GM21515 (cell line): ENCODE results near the gene ATP1A4.

Experiments
- ATAC-seq: cut with Tn5 transposase; IDR thresholded peaks from one replicate; pipeline ENCODE4 v1.9.1; 2021; ENCODE audit not compliant: unreplicated experiment

ATP1A4 gene

DNA sequence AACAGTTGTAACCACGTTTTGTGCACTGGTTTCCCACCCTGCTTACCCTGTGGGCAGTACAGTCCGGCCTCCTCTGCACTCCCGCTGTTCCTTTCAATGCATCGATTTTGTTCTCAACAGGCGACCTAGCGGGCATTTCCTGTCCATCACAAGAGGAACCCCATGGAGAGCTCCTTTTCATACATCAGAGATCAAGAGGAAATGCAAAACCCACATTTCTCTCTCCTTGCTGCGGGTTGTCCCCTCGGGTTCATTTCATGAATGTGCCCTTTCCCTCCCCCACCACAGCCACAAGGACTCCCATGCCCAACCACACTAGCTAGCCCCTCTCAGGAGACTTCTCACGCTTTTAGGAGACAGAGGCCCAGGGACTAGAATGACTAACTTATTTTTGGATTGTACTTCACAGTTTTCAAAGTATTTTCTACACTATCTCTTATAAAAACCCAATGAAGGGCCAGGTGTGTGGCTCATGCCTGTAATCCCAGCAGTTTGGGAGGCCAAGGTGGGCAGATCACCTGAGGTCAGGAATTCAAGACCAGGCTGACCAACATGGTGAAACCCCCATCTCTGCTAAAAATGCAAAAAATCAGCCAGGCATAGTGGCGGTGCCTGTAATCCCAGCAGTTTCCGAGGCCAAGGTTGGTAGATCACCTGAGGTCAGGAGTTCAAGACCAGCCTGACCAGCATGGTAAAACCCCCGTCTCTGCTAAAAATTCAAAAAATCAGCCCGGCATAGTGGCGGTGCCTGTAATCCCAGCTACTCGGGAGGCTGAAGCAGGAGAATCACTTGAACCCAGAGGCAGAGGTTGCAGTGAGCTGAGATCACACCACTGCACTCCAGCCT is 18.4 kb downstream of the ATP1A4 start:
- no peak for ATAC-seq

DNA sequence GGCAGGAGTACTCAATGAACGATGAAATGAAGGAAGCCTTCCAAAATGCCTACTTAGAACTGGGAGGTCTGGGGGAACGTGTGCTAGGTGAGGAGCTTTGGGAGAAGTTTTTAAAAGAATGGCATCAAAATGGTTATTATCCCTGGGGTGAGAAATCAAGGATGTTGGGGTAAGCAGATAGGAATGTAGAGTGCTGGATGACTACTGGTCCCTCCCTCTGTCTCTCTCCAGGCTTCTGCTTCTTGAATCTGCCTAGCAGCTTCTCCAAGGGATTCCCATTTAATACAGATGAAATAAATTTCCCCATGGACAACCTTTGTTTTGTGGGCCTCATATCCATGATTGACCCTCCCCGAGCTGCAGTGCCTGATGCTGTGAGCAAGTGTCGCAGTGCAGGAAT is 20.0 kb downstream of the ATP1A4 start:
- ATAC-seq = no peak

DNA sequence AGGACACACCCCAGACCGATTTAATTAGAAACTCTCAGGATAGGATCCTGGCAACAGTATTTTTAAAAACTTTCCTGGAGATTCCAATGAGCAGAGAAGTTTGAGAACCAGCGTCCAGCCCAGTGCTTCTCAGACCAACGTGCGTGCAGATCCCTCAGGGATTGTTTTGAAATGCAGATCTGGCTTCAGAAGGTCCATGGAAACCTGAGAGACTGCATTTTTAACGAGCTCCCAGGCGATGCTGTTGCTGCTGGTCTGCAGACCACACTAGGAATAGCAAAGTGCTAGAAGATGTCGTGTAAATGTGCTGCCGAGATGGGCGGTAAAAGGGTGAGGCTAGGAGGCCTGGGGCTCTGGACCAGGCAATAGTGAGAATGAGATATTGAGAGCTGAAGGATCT is 20.6 kb downstream of the ATP1A4 start:
- no peak for ATAC-seq

DNA sequence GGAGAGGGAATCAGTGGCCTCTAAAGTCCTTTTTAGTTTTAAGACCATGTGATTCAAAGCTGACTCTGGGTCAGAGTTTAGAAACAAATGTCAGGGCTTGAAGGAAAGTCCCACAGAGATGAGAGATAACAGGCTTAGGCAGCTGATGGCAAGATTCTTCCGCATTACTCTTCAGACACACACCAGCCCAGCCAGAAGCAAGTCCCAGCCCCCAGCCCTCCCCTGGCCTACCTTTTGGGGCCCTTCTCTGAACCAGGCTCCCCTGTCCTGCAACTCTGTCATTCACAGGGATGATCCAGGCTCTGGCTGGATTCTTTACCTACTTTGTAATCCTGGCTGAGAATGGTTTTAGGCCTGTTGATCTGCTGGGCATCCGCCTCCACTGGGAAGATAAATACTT is 25.8 kb downstream of the ATP1A4 start:
- no peak for ATAC-seq

DNA sequence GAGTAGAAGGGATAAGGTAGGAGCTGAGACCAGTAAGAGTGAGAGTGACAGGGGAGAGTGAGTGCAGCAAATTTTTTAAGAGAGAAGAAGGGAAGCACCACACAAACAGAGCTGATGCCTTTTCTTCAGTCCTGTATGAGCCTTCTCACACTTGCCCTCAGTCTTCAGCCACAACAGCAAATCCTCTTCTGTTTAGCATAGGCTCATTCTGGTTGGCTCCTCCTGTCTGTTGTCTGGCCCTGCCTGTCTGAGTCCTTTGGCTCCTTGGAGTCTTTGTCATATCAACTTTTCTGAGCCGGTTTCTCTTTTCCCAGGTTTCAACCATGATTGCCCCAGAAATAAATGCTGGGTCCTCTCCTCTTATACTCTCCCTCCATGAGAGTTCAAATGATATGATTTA is 26.3 kb downstream of the ATP1A4 start:
- ATAC-seq = no peak

DNA sequence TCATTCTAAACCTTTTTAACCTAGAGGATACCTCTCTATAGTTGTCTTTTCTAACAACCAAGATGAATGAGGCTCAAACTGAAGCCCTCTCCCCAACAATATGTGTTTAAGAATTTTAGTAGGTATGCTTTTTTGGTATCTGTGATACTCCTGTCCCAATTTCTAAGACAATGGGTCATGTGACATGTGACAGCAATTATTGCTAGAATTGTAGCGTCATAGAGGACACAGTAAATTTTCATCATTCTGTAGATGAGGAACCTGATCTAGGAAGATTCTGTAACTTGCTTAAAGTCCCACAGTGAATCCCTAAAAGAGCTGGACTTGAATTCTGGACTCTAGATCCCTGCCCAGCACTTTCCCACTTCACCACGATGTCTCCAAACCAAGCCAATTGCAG is 27.3 kb downstream of the ATP1A4 start:
- no peak for ATAC-seq

DNA sequence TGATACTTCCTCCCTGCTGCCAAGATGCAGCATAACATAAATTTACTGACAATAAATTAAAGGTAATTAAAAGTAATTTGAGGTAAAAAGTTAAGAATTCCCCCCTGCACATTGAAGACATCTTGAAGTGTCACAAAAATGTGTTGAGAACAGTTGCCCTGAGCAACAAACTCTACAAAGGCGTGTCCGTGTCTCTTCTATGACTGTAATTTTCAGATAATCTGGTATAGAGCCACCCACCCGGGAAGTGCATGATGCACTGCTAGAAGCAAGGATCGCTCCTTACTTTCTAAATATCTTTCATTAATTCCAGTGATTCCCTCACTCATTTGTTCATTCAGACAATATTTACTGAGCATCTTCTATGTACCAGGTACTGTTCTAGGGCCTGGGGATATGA is 27.9 kb downstream of the ATP1A4 start:
- ATAC-seq = no peak

DNA sequence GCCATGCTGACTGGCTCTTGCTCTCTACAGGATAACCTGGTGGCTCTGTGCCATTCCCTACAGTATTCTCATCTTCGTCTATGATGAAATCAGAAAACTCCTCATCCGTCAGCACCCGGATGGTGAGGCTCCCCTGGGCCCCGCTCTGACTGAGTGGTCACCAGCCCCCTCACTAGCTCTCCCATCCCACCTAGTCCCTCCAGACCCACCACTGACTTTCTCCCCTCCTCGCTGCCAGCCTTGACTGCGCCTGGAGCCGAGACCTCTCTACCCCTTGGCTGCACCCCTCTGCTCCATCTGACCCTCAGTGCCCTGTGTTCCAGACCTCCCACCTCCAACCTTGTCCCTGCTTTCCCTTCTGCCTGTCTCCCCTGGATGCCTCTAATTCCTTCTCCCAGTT is 34.8 kb downstream of the ATP1A4 start:
- no peak for ATAC-seq

DNA sequence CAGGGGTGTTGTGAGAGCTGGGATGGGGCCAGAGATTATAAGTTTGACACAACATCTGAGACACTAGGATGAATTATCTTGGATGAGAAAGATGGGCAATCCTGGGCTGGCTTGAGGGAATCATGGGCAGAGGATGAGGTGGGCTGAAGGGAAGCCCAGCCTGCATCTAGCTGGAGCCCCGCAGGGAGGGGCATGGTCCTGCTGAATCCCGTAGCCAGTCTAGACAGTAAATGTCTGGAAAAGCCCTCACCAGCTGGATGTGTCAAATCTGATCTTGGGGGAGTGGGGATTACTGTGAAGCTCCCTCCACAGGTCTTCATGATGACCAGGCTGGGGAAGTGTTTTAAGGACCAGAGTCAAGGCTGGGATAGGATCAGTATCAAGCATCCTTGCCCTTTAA is 35.3 kb downstream of the ATP1A4 start:
- ATAC-seq = no peak

DNA sequence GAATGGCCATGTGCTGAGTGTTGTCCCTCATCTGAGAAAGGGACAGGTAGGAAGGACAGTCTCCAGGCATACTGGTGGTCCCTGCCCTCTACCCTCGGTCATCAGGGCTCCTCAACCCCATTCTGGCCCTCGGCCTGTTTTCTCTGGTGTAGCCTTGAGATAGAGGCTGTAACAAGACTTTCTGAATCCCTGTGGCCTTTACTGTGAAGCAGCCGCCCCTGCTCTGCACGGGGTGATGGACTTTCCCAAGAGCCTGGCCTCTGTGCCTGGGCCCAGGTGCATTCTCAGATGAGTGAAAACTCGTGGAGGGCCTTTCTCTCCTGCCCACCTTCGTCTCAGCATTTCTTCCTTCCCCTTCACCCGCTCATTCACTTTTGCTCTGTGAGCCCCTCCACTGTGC is 36.0 kb downstream of the ATP1A4 start:
- ATAC-seq = no peak

DNA sequence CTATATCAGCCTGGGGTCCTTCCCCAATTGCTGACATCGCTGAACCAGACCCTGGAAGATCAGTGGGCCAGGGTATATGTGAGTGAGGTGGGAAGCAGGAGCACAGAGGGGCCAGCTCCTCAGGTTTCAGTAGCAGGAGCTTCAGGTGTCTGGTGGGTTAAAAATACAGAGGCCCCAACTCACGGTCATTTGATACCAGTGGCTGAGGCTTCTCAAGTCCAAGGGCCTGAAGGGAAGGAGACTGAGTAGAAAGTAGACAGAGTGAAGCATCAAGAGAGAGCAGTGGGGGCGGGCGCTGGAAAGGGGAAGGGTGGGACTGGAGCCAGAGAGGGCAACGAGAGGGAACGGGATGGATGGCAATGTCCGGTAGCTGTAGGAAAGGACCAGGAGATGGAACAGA is 36.9 kb downstream of the ATP1A4 start:
- no peak for ATAC-seq

DNA sequence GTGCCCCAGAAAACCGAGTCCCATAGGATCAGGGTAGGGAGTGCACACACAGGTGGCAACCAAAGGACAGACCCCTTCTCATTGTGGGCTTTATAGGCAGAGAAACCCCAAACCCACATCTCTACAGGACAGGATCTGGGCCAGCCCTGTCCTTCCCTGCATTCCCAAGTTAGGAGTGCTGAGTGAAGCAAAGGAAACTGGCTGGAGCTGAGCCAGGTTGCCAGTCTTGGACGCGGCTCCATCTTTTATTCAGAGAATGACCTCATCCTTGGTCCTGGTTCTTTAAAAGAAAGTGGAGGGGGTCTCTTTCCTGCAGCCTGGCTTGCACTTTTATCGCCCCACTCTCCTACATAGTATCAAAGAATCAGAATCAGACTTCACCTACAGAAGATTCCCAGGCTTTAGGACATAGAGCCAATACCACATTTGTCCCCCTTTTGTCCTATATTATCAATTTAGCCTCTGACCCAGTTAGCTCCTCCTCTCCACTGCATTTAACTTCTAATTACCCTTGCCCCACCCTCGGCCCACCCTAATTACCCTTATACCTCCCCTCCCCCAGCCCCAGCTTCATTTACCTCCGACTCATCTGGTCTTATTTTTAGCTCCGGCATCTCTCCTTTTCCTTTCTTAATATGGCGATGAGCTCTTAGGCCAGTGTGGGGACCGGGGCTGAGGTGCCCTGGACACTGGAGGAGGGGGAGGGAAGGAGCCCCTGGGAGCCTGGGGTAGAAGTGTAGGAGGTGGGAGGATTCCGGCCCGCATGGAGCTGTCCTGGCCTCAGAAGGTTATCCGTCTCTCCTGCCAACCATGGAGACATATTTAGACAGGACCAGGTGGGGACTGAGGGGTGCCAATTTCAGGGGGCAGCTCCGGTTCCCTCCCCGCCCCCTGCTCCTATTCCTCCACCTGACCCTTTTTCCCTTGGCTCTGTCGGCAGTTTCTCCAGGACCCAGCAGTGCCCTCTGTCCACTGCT is 38.5 kb downstream of the ATP1A4 start, which contains the start of gene CASQ1:
TSS of gene CASQ1 (plus strand) at position 927 of the 977 bp plus-strand sequence. CDS start 177 bp downstream, outside the sequence.
- ATAC-seq = no peak

DNA sequence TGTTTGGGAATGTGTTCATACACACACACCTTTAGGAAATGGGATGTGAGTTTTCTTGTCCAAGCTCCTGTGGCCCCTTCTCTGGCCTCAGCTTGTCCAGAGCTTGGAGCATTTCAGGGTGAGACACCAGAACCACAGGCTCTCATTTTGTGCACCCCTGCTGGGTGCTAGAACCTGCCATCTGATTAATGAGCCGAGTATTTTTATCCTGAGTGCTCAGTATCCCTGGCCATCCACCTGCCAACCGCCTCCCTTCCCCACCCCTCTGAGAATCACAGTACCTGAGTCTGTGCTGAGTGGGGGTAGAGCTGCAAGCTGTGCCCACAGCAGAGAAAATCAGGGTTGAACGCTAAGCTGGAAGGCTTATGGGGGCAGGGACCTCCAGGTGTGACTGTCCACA is 40.4 kb downstream of the ATP1A4 start:
- no peak for ATAC-seq

DNA sequence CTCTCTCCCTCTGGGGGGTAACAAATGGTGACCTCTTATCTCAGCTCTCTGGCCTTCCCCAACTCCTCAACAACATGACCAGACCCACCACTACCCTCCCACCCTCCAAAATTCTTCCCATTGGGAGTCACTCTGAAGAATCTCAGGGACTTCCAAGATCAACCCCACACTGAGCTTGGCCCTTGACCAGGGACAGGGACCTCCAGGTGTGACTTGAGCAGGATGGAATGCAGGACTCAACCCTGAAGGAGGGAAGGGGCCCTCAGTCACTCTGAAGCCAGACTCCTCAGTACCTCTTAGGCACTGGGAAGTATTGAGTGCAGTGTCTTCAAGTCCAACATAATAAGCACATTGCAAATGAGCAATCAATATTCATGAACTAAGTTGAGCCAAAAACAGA is 40.8 kb downstream of the ATP1A4 start:
- ATAC-seq = no peak

DNA sequence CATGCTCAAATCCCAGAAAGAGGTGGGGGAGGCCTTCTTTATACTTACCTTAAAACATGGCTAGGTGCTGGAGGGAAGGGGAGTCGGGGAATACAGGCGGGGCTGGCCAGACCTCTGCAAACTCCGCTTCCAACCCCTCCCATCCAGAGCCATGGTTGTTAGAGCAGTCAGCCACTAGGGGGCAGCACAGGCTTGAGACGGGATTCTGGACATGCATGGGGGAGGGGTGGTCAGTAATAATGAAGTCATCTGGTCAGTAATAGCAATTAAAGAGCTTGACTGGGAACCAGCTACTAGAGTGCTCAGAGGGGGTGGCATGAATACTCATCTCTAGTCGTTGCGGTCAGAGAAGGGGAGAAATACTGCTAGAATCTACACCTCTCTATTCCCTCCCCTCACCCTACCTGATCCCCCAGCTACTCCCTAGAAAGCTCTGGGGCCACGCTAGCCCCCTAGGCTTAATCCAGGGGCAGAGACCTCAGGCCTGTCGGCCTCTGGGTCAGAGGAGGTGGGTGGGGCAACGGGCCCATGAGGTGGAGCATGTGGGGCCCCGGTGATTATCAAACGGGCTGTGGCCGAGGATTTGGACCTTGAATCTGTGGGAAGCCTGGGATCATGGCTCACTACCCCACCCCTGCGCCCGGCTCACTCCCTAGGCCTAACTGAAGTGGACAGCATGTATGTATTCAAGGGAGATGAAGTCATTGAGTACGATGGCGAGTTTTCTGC is 41.9 kb downstream of the ATP1A4 start:
- peak; percentile 59 for ATAC-seq

DNA sequence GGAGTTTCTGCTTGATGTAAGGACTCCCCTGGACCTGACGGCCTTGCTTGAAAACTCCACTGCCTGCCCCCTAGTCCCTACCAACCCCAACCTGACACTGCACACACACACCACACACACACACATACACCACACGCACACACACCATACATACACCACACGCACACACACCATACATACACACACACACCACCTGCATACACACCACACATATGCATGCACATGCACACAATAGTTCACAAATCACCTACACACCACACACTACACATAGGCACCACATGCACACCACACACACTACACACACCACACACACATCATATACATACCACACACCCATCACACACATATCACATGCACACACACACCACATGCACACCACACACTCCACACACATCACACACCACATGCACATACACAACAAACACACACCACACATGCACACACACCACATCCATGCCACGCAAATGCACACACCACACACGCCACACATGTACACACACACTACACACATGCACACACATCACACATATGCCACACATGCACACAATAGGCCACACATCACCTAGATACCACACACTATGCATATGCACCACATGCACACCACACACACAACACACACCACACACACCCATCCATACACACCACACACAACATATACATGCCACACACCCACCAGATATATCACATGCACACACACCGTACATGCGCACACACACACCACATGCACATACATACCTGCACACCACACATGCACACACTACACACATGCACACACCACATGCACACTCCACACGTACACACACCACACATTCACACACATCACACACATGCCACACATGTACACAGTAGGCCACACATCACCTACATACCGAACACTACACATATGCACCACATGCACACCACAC is 42.7 kb downstream of the ATP1A4 start:
- no peak for ATAC-seq

DNA sequence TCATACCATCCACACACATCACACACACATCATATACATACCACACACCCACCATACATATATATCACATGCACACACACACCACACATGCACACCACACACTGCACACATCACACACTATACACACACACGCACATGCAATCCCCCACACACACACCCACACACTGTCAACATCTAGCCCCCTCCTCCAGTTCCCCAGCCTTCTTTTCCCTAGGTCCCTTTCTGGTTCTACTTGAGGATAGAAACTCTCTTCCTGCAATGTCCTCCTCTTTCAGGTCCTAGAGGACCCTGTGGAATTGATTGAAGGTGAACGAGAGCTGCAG is 43.3 kb downstream of the ATP1A4 start:
- no peak for ATAC-seq

DNA sequence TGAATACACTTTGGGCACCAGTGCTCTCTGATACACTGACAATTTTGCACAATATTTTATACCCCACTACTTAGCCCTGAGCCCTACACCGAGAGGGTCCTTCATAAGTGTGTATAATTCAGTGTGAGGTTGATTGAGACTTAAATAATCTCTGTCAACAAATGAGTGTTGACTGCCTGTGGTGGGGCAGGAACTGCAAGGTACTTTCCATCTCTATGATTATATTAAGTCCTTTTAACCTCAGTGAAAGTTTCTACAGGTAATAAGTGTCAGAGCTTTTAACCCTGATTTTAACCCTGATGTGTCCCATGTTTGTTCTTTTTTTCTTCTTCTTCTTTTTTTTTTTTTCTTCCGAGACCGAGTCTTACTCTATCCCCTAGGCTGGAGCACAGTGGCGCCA is 44.7 kb downstream of the ATP1A4 start:
- no peak for ATAC-seq

DNA sequence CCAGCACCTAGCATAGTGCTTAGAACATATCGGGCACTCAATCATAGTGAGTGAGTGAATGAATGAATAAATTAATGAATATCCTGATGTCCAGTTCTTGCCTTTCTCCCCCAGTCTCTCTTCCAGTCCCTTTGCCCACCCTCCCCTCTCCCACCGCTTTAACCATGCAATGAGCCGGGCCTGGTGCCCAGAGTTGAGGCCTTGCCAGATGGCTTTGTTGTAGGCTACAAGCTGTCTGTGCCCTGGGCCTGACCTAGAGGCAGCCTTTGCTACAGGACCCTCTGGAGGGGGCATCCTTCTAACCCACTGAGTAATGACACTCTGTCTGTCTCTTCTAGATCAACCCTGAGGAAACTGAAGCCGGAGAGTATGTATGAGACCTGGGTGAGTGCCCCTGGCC is 45.8 kb downstream of the ATP1A4 start:
- no peak for ATAC-seq

DNA sequence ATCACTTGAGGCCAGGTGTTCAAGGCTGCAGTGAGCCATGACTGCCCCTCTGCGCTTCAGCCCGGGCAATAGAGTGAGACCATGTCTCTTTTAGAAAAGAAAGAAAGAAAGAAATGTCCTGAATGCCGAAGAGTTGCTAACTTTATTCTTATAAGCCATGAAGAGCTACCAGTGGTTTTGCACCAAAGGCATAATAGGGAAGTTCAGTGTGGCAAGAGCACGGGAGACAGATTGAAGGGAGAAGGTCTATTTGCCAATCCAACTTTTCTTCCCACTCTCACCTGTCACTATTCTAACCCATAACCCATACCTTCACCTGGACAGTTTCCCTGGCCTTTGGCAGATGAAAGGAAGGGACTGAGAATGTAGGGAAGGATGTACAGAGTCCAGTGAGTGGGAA is 49.4 kb downstream of the ATP1A4 start:
- ATAC-seq = no peak
